Astrocyte of the hippocampus (primary cell): Measurements from ENCODE around the gene KCNH1.

ENCODE experiments used
- DNase-seq: peaks from one replicate; pipeline ENCODE4 v3.0.0; 2011; ENCODE audit warnings: low read depth, low spot score

Gene KCNH1

DNA sequence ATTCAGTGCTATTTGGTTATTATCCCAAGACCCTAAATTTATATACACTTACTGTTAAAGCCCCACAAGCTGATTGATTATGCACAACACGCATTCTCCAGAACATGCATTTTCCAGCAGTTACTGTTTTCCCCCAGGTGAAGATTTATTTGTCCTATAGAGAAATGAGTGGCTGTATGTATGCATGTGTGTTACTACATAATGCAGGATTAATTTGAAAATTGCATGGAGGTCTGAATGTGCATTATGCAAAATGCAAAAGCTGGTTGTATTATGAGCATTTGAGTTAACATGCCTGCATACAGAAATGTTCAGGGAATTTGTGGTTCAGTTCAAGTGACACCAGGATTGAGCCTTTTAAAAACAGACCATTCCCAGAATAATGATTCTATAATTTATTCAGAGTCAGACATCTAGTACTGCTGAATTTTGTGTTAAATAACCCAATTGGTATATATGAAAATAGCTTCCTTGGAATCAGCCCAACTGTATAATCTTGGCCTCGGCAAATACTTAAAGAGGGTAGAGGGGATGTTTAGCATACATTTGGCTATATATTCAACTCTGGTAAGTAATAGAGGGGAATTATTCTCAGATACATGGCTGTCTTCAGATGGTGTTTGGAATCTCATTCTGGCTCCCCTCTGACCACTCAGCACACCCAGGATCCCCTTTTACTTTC lies 485.2 kb downstream of the KCNH1 start:
- no peak for DNase-seq

DNA sequence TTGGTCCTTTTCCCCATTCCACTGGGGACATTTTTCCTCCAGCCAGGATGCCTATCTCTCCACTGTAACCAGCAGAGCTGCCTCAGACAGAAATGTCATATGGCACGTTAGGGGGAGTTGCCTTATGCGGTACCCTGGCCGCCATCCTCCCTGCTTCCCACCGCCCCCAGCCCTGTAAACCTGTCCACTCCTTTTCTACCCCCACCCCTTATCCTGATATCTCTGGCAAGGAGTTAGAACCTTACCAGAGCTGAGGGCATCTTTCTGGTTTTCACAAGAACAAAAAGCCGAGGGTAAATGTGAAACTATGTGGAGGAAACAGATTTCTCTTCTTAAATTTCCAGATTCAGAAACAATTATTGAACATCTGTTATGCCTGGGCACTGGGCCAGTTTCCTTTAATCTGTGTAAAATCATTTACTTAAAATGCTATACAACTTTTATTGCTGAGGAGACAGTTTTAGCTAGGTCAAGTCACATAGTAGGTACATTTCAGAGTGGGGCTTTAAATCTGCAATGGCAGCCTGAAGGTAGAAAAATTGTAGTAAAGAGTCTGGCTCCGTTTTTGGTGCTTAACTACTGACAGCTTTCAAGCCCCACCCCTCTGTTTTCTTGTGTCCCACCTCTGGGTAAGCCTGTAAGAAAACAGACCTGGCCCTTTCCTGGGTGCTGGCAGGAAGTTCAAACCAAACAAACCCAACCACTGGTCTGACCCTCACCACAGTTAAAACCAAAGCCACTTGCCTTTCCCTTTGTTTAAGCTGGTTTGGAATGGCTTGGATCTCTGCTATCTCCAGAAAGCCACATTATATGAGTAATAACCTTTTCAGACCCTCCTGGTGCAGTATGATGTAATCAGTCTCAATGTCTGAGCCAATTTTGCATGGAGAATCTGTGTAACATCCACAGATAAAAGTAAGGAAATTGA lies 486.3 kb downstream of the KCNH1 start:
- peak; percentile 89 for DNase-seq

DNA sequence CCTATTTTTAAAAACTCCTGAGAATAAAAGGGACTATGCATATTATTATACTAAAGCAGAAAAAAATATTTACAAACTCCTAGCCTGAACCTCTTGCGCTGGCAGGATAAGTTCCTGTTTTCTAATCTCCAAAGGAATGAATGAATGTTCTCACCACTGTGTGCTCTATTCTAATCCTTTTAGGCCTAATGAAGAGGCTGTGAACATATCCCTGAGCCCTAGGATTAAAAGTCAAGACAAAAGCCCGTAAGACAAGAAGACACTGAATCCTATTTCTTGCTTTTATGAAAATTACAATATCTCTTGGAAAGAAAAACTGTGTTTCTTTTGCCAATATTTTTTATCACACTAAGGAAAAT lies 487.7 kb downstream of the KCNH1 start:
- DNase-seq = no peak

DNA sequence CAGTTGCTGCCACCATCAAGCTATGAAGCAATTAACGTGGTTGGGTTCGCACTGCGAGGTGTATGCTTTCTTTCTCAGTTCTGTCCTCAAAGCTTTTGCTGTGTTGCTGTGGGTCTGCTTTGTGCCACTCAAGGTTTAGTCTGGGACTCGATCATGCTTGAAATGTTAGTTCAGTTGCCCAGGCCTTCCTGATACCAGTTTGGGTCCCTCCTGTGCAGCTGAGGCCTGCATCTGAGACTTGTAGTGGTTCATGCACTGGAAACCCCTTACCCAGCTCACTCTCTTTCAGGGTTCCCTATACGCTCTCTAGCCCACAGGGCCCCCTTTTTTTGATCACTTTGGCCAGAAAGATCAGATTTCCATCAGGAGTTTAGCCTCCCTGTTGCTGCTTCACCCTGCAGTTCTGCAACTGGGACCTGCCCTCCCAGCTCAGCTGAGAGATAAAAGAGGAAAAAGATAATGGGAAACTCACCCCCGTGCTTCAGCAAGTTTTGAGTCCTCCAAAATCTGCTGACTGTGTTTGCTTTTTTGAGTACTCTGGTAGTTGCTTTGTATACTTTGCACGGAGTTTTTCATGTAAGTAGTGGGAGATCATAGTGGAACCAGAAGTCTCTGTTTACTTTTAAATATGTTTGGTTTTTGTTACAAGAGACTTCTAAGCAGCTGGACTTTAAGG lies 488.2 kb downstream of the KCNH1 start:
- DNase-seq = no peak

DNA sequence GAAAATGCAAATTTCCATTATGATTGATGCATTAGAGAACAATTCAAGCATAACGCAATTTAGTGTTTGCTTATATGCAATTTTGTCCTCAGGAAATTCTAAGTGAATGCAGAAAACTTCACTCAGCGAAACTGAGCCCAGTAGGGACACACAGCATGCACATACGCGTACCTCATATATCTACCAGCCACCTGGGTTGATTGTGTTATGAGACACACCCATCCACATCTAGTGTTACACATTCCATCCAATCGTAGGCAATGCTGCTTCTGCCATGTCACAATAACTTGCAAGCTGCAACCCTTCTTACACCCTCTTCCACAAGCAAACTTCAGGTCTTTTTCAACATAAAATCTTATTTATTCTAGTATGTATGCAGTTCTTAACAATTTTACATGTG lies 492.4 kb downstream of the KCNH1 start:
- DNase-seq = no peak

DNA sequence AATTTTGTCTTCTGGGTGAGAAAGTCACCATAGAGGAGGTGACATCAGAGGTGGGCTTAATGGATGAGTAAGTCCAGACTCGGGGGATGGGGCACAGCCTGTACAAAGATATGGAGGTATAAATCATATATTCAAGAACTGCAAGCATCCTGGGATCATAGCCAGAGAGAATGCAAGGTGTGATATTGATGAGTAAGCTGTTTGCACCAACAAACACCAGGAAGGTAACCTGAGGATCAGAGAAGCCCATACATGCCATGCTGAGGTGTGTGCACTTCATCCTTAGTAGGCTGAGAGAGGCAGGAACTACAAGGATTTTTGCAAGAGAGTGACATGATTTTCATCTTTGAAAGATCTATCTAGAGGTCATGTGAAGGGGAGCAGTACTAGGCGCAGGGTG lies 498.8 kb downstream of the KCNH1 start:
- no peak for DNase-seq

DNA sequence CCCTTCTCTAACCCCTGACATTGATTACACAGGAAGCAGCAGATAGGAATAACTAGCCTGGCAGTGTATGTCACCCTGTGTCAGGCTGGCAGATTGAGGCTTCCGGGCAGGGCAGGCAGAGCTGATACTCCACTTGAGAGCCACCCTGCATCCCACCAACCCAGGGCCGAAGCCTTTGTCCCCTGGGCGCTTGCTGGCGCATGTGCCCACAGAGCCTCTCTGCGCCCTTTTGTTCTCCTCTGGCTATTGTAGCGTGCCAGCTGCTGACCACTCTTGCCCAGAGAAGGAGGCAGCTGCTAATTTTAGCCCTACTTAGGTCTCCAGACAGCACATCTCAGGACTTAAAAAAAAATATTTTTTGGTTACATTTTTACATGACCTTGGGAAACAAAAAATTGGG lies 500.3 kb downstream of the KCNH1 start:
- DNase-seq = no peak

DNA sequence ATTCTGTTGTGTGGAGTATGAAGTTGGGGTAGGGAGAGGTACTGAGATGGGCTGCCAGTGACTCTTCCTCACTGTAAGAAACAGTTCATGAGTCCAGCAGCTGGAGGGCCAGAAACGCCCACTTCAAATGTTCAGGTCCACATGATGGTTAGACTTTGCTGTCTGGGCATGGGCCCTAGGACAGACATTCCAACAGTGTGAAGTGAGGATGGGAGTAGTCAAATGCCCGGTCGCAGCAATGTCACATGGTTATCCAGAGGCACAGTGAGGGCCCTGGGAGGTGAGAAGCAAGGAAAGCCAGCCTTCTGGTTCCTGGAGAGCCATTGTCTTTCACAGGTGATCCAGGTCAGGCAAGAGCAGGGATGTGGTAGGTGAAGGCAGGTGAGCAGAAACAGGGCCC lies 500.8 kb downstream of the KCNH1 start:
- no peak for DNase-seq

DNA sequence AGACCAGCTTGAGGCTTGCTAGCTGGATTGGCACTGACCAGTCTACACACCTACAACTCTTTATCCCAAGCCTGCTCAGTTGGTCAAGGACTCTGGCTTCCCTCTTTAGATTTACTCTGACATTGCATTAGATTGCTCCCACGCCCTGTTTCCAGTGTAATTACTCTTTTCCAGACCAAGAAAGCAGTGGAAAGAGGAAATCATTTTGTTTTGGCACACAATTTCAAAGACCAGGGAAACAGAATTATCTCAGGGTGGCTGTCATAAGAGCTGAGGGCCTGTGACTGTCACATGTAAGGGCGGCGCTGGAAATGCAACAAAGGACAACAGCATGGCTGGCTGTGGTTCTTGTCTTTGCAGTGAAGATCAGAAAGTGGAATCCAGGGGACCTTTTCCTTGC lies 502.5 kb downstream of the KCNH1 start:
- DNase-seq = no peak

DNA sequence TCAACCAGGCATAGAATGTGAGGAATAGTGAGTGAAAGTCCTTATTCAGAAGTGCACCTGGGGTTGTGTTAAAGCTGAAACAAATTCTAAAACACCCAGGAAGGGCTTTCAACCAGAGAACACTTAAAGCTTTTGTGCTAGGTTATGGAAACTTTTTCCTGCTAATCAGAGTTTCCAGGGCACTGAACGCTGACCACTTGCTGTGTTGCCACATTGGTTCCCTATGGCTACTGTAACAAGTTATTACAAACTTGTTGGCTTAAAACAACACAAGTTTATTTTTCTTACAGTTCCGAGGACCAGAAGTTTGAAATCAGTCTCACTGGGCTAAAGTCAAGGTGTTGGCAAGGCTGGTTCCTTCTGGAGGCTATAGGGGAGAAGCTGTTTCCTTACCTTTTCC lies 504.7 kb downstream of the KCNH1 start:
- DNase-seq = no peak

DNA sequence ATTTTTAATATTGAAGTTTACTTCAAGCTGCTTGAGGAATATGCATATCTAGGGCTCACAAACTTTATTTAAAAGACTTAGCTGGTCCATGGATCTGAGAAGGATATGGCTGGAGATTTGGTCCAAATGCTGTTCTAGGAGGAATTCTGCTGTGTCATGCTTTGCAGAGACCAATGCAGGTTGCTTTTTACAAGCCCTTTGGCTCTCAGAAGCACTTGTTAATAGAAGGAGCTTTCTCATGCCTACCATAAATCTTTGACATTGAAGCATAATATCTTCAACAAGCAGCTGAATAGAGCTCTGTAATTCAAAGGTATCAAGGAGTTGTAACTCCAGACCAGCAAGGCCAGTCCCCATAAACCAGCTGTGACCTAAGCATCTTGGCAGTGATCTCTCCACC lies 506.2 kb downstream of the KCNH1 start:
- DNase-seq = no peak
